RWPE1 (cell line): ENCODE results near the gene TMEM184B.

ENCODE experiments used
- CTCF ChIA-PET: fragments of 350-600 bp; sonication (Branson Sonifier 250); formaldehyde crosslinking; extraction: SDS; loops from one replicate; lab custom pipeline; 2021; lab: Yijun Ruan, JAX
- POLR2A ChIA-PET: fragments of 400-600 bp; formaldehyde crosslinking; extraction: SDS; loops from one replicate; lab custom pipeline; 2020; ENCODE audit warnings: antibody characterized with exemption; ENCODE audit not compliant: low non-redundant PET; lab: Yijun Ruan, JAX
- DNase-seq: peaks from one replicate; pipeline ENCODE4 v3.0.0; 2012; ENCODE audit warnings: low spot score
- H3K27ac ChIP-seq: fragments of 450-650 bp; 2 replicates; pipeline ENCODE4 v1.5.1; 2017
- CTCF ChIP-seq: fragments of 450-650 bp; conservative IDR thresholded peaks from 2 replicates; pipeline ENCODE4 v1.5.1; 2017; ENCODE audit warnings: low read depth, mild to moderate bottlenecking

The TMEM184B gene

GRCh38 chr22:38174626-38175025 lies 98.2 kb downstream of the TMEM184B start:
- POLR2A ChIA-PET: no interaction called here
- CTCF ChIA-PET: no interaction called here
- H3K27ac ChIP-seq: peak overlapping the region; percentile 90; the same call in 1 of the 2 replicates
- TF ChIP-seq CTCF: no peak
- DNase-seq: no peak

DNA sequence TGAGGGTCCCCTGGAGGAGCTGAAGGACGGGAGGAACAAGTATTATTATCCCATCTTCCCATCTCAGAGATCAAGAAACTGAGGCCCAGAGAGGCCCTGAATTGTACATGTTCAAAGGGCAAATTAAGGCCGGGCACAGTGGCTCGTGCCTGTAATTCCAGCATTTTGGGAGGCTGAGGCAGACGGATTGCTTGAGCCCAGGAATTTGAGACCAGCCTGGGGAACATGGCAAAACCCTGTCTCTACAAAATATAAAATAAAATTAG lies 99.2 kb downstream of the TMEM184B start:
- POLR2A ChIA-PET: no interaction called here
- TF ChIP-seq CTCF: no peak
- no peak for DNase-seq
- CTCF ChIA-PET: no interaction called here
- H3K27ac ChIP-seq: peak overlapping the region; percentile 98

DNA sequence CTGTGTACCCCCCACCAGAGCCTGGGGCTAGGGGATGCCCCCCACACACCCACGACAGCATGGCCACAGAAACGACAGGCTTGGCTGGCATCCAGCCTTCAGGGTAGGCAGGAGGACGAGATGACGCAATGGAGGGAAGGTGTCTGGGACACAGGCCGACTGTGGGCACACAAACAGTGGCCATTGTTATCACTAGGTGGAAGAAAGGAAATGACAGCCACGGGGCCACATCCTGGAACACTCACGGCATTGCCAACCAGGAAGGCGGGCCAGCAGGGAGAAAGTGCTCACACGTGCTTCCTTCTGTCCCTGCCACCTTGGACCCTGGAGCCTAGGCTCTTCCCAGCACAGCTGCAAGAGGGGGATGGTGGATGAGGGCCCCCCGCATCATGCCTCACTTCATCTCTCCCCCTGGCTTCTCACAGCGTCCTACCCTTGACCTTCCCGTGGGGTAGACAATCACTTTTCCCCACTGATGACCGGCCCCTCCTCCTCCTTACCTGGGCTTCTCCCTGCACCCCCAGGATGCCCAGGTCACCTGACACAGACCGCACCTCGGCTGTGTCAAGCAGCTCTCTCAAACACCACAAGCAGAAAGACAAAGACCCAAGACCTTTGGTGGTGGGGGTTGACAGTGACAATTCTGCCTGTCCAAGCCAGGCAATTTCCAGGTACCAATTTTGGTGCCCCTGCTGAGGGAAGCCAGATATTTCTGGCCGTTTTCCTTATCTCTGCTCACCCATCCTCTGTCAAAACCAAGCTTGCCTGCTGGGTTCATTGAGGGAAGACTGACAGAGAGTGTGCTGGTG lies 99.8 kb downstream of the TMEM184B start:
- TF ChIP-seq CTCF: no peak
- peak overlapping the region; percentile 98 for H3K27ac ChIP-seq
- POLR2A ChIA-PET: no interaction called here
- CTCF ChIA-PET: interaction anchor here (0.7 kb wide), 1 partner anchor 366 kb away, joined by 3 read pairs; no protein-coding TSS in a partner anchor
- no peak for DNase-seq

GRCh38 chr22:38171927-38172831 lies 100.6 kb downstream of the TMEM184B start:
- CTCF ChIA-PET: no interaction called here
- no peak for TF ChIP-seq CTCF
- H3K27ac ChIP-seq: peak overlapping the region; percentile 98
- POLR2A ChIA-PET: interaction anchor here (0.5 to 0.8 kb wide), 3 partner anchors 16 to 143 kb away, joined by 3 to 6 read pairs (median 3); no protein-coding TSS in a partner anchor
- DNase-seq: peak; percentile 70

DNA sequence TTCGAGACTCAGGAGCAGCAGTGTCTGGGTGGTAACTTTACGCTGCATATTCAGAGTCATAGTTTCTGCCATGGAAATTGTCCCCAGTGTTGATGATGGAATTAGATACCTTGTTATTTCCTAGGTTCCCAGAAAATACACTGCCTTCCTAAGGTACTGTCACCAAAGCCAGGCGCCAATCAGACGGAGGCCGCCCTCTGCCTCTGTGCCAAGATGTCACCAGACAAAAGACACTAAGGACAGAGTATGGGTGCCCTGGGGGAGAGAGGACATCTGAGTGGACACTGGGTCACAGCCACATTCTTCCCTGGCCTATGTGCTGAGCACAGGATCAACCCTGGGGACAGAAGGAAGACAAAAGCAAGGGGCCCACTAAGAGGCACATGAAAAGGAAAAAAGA lies 102.3 kb downstream of the TMEM184B start:
- ChIA-PET POLR2A (interaction anchor here (0.7 kb wide), 1 partner anchor 33 kb away, joined by 5 read pairs; no protein-coding TSS in a partner anchor), CTCF (no interaction called here)
- TF ChIP-seq CTCF: no peak
- DNase-seq: no peak
- H3K27ac ChIP-seq: peak overlapping the region; percentile 98
